Measurements from ENCODE around the gene DHRSX. TPM values are rescaled to one million over a fixed set of nuclear protein-coding genes. Genes with fewer than 3 reads are reported as not detected.
"Not testable (repeated sequence)": the region's sequence is repeated elsewhere in the genome, so short reads cannot be mapped to it uniquely, and the experiment has no call there.

Gene DHRSX
- total RNA-seq, 2 donors from 2014 or later, result 24.2 to 37.1 TPM

DNA sequence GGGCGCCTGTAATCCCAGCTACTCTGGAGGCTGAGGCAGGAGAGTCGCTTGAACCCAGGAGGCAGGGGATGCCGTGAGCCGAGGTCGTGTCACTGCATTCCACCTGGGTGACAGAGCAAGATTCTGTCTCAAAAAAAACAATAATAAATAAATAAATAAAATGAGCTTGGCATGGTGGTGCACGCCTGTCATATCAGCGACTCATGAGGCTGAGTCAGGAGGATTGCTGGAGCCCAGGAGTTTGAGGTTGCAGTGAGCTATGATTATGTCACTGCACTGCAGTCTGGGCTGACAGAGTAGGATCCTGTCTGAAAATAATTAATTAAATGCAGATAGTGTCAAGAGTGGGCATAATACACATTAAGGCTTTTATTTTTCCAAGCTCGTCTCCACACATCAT, 77.5 kb downstream of the DHRSX start:
- WGBS, result 86% methylated on average over 8 of the region's 8 CpGs
- no peaks in the 10 kb centered on the region for H3K36me3 ChIP-seq
- H3K27me3 ChIP-seq (replicated peaks; ENCODE audit: insufficient read depth), result no peaks in the 10 kb centered on the region
- DNase-seq (ENCODE audit: low spot score), result no peak
- H3K4me3 ChIP-seq, result no peak overlapping the region
- no peaks in the 10 kb centered on the region for H3K9me3 ChIP-seq
- intact Hi-C loops (cut with DNase I), result no loop called here
- H3K27ac ChIP-seq, result no peak overlapping the region
- H3K4me1 ChIP-seq (replicated peaks), result no peaks in the 10 kb centered on the region
- TF ChIP-seq, protein P1, sequence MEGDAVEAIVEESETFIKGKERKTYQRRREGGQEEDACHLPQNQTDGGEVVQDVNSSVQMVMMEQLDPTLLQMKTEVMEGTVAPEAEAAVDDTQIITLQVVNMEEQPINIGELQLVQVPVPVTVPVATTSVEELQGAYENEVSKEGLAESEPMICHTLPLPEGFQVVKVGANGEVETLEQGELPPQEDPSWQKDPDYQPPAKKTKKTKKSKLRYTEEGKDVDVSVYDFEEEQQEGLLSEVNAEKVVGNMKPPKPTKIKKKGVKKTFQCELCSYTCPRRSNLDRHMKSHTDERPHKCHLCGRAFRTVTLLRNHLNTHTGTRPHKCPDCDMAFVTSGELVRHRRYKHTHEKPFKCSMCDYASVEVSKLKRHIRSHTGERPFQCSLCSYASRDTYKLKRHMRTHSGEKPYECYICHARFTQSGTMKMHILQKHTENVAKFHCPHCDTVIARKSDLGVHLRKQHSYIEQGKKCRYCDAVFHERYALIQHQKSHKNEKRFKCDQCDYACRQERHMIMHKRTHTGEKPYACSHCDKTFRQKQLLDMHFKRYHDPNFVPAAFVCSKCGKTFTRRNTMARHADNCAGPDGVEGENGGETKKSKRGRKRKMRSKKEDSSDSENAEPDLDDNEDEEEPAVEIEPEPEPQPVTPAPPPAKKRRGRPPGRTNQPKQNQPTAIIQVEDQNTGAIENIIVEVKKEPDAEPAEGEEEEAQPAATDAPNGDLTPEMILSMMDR (IDR thresholded peaks at IDR 0.05), result no peak
- TF ChIP-seq POLR2AphosphoS5 (IDR thresholded peaks at IDR 0.05) (no peak), POLR2A (IDR thresholded peaks at IDR 0.05) (no peak)

DNA sequence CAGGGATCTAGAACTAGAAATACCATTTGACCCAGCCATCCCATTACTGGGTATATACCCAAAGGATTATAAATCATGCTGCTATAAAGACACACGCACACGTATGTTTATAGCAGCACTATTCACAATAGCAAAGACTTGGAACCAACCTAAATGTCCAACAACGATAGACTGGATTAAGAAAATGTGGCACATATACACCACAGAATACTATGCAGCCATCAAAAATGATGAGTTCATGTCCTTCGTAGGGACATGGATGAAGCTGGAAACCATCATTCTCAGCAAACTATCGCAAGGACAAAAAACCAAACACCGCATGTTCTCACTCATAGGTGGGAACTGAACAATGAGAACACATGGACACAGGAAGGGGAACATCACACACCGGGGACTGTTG, 81.4 kb downstream of the DHRSX start:
- H3K36me3 ChIP-seq; H3K4me1 ChIP-seq (replicated peaks); DNase-seq (ENCODE audit: low spot score); H3K4me3 ChIP-seq; H3K27me3 ChIP-seq (replicated peaks; ENCODE audit: insufficient read depth); intact Hi-C loops (cut with DNase I); H3K9me3 ChIP-seq; H3K27ac ChIP-seq: not testable (repeated sequence)
- 95% methylated on average over 7 of the region's 7 CpGs for WGBS

DNA sequence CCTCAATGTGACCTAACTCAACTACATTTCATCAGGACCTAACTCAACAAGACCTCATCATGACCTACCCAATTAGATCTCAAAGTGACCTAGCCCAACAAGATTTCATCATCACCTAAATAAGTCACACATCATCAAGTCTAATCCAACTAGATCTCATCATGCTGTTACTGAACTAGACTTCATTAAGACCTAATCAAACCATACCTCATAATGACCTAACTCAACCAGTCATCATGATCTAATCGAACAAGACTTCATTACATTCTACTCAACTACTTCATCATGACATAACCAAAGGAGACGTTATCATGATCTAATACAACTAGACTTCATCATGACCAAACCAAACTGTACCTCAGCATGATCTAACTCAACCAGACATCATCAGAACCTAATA, 82.8 kb downstream of the DHRSX start:
- Histone ChIP-seq H3K4me3 (no peak overlapping the region), H3K36me3 (no peaks in the 10 kb centered on the region), H3K27me3 (replicated peaks; ENCODE audit: insufficient read depth) (no peaks in the 10 kb centered on the region), H3K9me3 (no peaks in the 10 kb centered on the region), H3K27ac (no peak overlapping the region), H3K4me1 (replicated peaks) (no peaks in the 10 kb centered on the region)
- intact Hi-C loops (cut with DNase I), result no loop called here
- DNase-seq (ENCODE audit: low spot score), result no peak
- TF ChIP-seq POLR2A (IDR thresholded peaks at IDR 0.05), result no peak
- TF ChIP-seq, protein P1 (IDR thresholded peaks at IDR 0.05), result no peak
- TF ChIP-seq POLR2AphosphoS5 (IDR thresholded peaks at IDR 0.05), result no peak
- 93% methylated on average over 2 of the region's 2 CpGs for WGBS

DNA sequence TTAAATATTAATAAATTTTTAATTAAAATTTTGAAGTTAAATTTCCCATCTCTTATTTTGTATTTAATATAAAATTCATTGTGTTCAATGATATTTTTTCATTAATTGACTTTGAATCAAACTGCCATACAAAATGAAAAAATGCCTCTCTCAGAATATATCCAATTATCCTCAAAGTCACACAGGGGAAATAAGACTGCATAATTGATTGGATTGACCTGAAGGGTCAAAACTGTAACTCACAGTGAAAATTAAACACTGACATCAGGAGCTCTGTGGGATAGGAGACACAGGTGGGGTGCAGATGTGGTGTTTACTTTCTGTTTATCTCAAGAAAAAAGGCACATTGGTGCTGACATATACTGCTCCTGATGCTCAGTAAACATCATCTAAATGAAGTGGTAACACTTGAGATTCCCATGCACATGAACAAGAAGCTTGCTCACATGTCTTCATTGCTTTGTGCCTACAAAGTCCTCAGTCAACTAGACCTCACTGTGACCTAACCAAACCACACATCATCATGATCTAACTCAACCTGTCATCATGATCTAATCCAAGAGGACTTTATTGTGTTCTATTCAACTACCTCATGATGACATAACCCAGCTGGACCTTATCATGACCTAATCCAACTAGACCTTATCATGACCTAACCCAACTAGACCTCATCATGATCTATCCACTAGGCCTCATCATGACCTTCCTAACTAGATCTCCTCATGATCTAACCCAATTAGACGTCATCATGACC, 83.7 kb downstream of the DHRSX start:
- H3K36me3 ChIP-seq, result no peaks in the 10 kb centered on the region
- no peak overlapping the region for H3K4me3 ChIP-seq
- TF ChIP-seq POLR2AphosphoS5 (IDR thresholded peaks at IDR 0.05) (no peak), POLR2A (IDR thresholded peaks at IDR 0.05) (no peak)
- TF ChIP-seq, protein P1 (IDR thresholded peaks at IDR 0.05), result no peak
- no peaks in the 10 kb centered on the region for H3K27me3 ChIP-seq (replicated peaks; ENCODE audit: insufficient read depth)
- intact Hi-C loops (cut with DNase I), result no loop called here
- H3K27ac ChIP-seq, result no peak overlapping the region
- WGBS, result 96% methylated on average over 1 of the region's 1 CpG
- no peaks in the 10 kb centered on the region for H3K9me3 ChIP-seq
- H3K4me1 ChIP-seq (replicated peaks), result no peaks in the 10 kb centered on the region
- no peak for DNase-seq (ENCODE audit: low spot score)

DNA sequence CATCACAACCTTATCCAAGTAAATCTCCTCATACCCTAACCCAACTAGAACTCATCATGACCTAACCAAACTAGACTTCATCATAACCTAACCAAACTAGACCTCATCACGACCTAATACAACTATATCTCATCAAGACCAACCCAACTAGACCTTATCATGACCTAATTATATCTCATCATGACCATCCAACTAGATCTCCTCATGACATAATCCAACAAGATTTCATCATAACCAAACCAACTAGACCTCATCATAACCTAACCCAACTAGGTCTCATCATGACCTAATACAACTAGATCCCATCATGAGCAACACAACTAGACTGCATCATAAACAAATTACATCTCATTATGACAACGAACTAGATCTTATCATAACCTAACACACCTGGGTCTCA, 86.4 kb downstream of the DHRSX start:
- Histone ChIP-seq H3K27ac (no peak overlapping the region), H3K9me3 (no peaks in the 10 kb centered on the region), H3K27me3 (replicated peaks; ENCODE audit: insufficient read depth) (no peaks in the 10 kb centered on the region), H3K4me1 (replicated peaks) (no peaks in the 10 kb centered on the region), H3K4me3 (no peak overlapping the region), H3K36me3 (no peaks in the 10 kb centered on the region)
- DNase-seq (ENCODE audit: low spot score), result no peak
- TF ChIP-seq POLR2AphosphoS5 (IDR thresholded peaks at IDR 0.05), result no peak
- TF ChIP-seq POLR2A (IDR thresholded peaks at IDR 0.05), result no peak
- TF ChIP-seq, protein P1 (IDR thresholded peaks at IDR 0.05), result no peak
- intact Hi-C loops (cut with DNase I), result no loop called here
- 98% methylated on average over 2 of the region's 2 CpGs for WGBS

Measured in prostate gland (tissue), 2 donors.